HG03521 (cell line): ENCODE measurements around the gene CACNG6.
"Not testable (repeated sequence)": the region's sequence is repeated elsewhere in the genome, so short reads cannot be mapped to it uniquely, and the experiment has no call there.

Experiments
- ATAC-seq: cut with Tn5 transposase; IDR thresholded peaks from one replicate; pipeline ENCODE4 v1.9.1; 2021; ENCODE audit warnings: mild to moderate bottlenecking, moderate library complexity; ENCODE audit not compliant: unreplicated experiment

The CACNG6 gene

GRCh38 chr19:53991224-53992113 lies at the start of gene CACNG6:
Gene CACNG6, plus strand, starts transcription at chr19:53991637. Its CDS starts 1,241 bp downstream, at chr19:53992878.
- no peak for ATAC-seq

- no peak for ATAC-seq
Measured at GRCh38 chr19:53942001-53942786, 49.2 kb upstream of the CACNG6 start.

GRCh38 chr19:53944416-53944815 lies 47.0 kb upstream of the CACNG6 start:
- no peak for ATAC-seq

GRCh38 chr19:53944933-53945332 lies 46.5 kb upstream of the CACNG6 start:
- no peak for ATAC-seq

- no peak for ATAC-seq
Measured at GRCh38 chr19:53945441-53945840, 46.0 kb upstream of the CACNG6 start.

GRCh38 chr19:53945998-53946397 lies 45.4 kb upstream of the CACNG6 start:
- ATAC-seq: no peak

- ATAC-seq: no peak
Measured at GRCh38 chr19:53947624-53948023, 43.8 kb upstream of the CACNG6 start.

- not testable (repeated sequence) for ATAC-seq
Measured at GRCh38 chr19:53948611-53949010, 42.8 kb upstream of the CACNG6 start.

GRCh38 chr19:53951436-53951835 lies 40.0 kb upstream of the CACNG6 start:
- ATAC-seq: no peak

GRCh38 chr19:53951947-53952346 lies 39.5 kb upstream of the CACNG6 start:
- no peak for ATAC-seq

GRCh38 chr19:53953383-53953782 lies 38.1 kb upstream of the CACNG6 start:
- ATAC-seq: no peak

- no peak for ATAC-seq
Measured at GRCh38 chr19:53957448-53958167, 33.8 kb upstream of the CACNG6 start.

- no peak for ATAC-seq
Measured at GRCh38 chr19:53958168-53958571, 33.3 kb upstream of the CACNG6 start.

GRCh38 chr19:53958823-53959757 lies 32.3 kb upstream of the CACNG6 start:
- ATAC-seq: no peak

GRCh38 chr19:53960187-53960586 lies 31.2 kb upstream of the CACNG6 start:
- no peak for ATAC-seq

- ATAC-seq: no peak
Measured at GRCh38 chr19:53960886-53961285, 30.6 kb upstream of the CACNG6 start.

- ATAC-seq: no peak
Measured at GRCh38 chr19:53961523-53962356, 29.7 kb upstream of the CACNG6 start.

- no peak for ATAC-seq
Measured at GRCh38 chr19:53962887-53963431, 28.5 kb upstream of the CACNG6 start, which contains the start of gene CACNG8. Gene CACNG8, plus strand, starts transcription at chr19:53962937.

GRCh38 chr19:53965091-53965490 lies 26.3 kb upstream of the CACNG6 start:
- ATAC-seq: no peak
